GM21447 (cell line): ENCODE data around the gene FBLN5.

Experiments used
- ATAC-seq: cut with Tn5 transposase; IDR thresholded peaks from one replicate; pipeline ENCODE4 v1.9.1; 2021; ENCODE audit not compliant: unreplicated experiment

The FBLN5 gene

DNA sequence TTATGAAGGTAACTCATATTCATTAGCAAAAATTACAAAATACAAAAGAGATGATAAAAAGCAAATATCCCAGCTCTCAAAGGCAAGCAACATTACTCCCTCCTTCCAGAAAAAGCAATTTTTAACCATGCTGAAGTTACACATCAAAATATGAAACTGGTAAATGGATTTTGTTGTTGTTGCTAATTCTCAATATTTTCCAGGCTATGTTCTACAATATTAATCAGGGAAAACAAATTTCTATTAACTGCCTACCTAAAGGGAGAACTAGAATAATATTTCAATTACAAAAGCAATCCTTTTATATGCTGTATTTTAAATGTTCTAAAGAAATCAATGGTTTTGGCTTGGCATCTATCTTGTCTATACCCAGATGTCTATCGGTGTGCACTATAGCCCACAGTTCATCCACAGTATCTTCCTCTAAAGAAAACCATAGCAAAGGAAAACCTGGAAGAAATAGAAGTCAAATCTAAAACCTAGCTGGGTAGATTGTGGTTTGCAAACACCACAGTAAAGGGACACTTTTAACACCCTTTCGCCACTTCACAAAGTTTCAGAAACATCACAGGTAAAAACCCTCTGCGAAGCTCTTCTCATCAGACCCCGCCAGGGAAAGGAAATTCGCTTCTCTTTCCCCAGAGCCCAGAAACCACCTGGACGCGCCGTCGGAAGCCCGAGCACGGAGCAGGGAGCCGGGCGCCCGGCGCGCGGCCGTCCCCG lies 112.1 kb downstream of the FBLN5 start:
- peak; percentile 21 for ATAC-seq

DNA sequence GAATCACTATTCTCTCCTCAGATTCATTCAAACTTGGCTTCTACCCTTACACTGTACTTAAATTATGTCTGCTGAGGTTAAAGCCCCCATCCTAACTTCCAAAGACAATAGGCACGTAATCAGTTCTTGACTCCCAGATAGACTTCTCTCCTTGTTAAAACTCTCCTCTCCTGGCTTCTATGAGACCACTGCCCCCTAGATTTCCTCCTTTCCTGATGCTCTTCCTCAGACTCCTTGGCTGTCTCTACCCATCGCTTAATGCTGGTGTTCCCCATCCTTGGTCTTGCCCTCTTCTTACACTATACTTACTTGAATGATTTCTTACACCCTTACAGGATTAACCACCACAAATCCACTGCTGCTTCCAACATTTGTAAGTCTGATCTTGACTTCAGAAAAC lies 112.9 kb downstream of the FBLN5 start:
- no peak for ATAC-seq

DNA sequence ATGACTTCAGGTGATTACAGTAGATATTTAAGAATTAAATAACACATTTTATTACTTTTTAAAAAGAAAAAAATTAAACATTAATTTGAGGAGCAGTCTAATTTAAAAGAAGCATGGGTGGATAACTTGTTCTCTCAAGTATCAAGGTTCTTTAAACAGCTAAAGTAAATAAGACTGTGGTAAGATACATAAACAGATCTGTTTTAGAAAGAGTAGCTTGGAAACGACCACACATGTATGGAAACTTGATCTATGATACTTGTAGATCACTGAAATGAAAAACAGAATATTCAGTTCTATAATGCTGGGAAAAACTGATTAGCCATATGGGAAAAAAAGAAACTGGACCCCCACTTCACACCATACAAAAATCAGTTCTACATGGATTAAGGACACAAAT lies 116.2 kb downstream of the FBLN5 start:
- no peak for ATAC-seq

DNA sequence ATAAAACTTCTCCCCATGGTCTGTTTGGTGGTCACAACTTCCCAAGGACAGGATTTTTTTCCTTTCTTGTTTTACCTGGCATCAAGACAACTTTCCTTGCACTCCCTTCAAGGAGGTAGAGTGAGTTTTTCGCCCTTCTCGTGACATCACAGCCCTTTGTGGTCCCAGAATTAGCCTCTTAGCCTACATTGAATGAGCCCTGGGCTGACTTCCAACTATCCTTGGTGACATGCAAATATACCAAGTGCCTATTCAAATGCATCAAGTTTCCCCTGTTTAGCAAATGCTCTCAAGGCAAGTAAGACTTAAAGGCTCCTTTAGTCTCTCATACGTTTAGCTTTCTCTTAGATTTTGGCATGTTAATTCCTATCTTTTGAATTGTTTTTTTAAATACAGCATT lies 116.7 kb downstream of the FBLN5 start:
- ATAC-seq: peak; percentile 79

- ATAC-seq: no peak
Observed at GRCh38 chr14:91829511-91829910, 118.0 kb downstream of the FBLN5 start.

DNA sequence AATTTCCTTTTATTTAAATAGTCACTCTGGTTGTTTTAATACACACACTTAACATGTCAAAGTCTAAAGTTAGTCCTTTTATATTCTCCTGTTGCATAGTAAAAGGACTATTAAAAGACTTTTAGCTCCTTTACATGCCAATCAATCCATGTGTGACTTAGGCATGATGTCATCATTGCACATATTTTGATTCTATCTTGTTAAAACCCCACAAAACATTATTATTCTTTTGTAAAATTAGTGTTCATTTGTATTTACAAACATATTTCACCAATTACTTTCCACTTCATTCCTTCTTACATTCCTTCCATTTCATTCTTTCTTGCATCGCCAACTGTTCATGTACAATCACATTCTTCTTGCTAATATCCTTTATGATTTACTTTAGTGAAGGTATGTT lies 119.7 kb downstream of the FBLN5 start:
- no peak for ATAC-seq
